SK-N-MC (cell line): ENCODE data around the gene RANBP6.

ENCODE experiments used
- EZH2 ChIP-seq: fragments of 200-600 bp; sonication (generic); IDR thresholded peaks from one replicate; pipeline ENCODE4 v1.6.1; 2017; ENCODE audit warnings: antibody characterized with exemption
- POLR2AphosphoS5 ChIP-seq: IDR thresholded peaks from 2 replicates; pipeline ENCODE4 v1.6.1; 2012; ENCODE audit warnings: mild to moderate bottlenecking, low read depth, low read length, borderline replicate concordance

DNA sequence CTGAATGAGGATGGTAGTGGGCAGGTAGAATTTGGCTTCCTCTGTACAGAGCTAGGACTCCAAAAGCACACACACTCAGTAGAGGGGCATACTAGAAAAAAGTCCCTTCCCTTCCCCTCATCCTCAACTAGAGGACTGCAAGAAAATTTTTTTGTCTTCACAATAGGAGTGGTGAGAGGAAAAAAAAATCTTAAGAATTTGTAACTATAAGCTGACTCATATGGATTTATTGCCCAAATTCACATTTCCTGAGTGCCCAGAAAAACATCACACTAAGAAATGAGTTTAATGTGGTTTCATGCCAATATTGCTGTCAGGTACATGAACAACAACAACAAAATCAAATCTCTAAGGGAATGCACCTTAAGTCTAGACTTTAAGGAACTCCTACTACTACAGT lies 43.7 kb downstream of the RANBP6 start:
- no peak for TF ChIP-seq POLR2AphosphoS5
- no peak for TF ChIP-seq EZH2
